ENCODE results near the gene ADRB1. TPM values are rescaled to one million over a fixed set of nuclear protein-coding genes. Genes with fewer than 3 reads are reported as not detected.

ADRB1 gene
- total RNA-seq, 6 experiments from 2014 or later: 0.11 to 0.66 (median 0.38) TPM; not detected in 2

- Histone ChIP-seq H3K27me3 (no peaks in the 10 kb centered on the region), H3K27ac (no peak overlapping the region), H3K36me3 (no peaks in the 10 kb centered on the region), H3K4me1 (no peaks in the 10 kb centered on the region), H3K9me3 (no peaks in the 10 kb centered on the region), H3K4me3 (no peak overlapping the region)
- TF ChIP-seq POLR2A (IDR thresholded peaks at IDR 0.05) (no peak), CTCF (IDR thresholded peaks at IDR 0.05) (no peak)
- intact Hi-C loops (cut with DNase I): no loop called here
- ATAC-seq (no peak), DNase-seq (no peak)
- 25% methylated on average over 3 of the region's 3 CpGs for WGBS (ENCODE audit: insufficient coverage, low coverage, low lambda C conversion rate, missing lambda C conversion rate)
Measured at GRCh38 chr10:114027951-114028350, 15.7 kb upstream of the ADRB1 start.

- H3K27me3 ChIP-seq: no peaks in the 10 kb centered on the region
- H3K4me3 ChIP-seq: no peak overlapping the region
- H3K9me3 ChIP-seq: no peaks in the 10 kb centered on the region
- 74% methylated on average over 3 of the region's 4 CpGs for WGBS (ENCODE audit: insufficient coverage, low coverage, low lambda C conversion rate, missing lambda C conversion rate)
- no peak for ATAC-seq
- no peak for DNase-seq
- H3K4me1 ChIP-seq: no peaks in the 10 kb centered on the region
- no peaks in the 10 kb centered on the region for H3K36me3 ChIP-seq
- no peak overlapping the region for H3K27ac ChIP-seq
- no peak for TF ChIP-seq CTCF (IDR thresholded peaks at IDR 0.05)
- TF ChIP-seq POLR2A (IDR thresholded peaks at IDR 0.05): no peak
- intact Hi-C loops (cut with DNase I): no loop called here
Measured at GRCh38 chr10:114028425-114028824, 15.2 kb upstream of the ADRB1 start.

- TF ChIP-seq CTCF (IDR thresholded peaks at IDR 0.05): no peak
- TF ChIP-seq POLR2A (IDR thresholded peaks at IDR 0.05): no peak
- H3K4me1 ChIP-seq: no peaks in the 10 kb centered on the region
- no peaks in the 10 kb centered on the region for H3K27me3 ChIP-seq
- no peaks in the 10 kb centered on the region for H3K36me3 ChIP-seq
- no peak for DNase-seq
- intact Hi-C loops (cut with DNase I): no loop called here
- H3K9me3 ChIP-seq: no peaks in the 10 kb centered on the region
- no peak for ATAC-seq
- WGBS (ENCODE audit: insufficient coverage, low coverage, low lambda C conversion rate, missing lambda C conversion rate): 68% methylated on average over 4 of the region's 4 CpGs
- no peak overlapping the region for H3K4me3 ChIP-seq
- H3K27ac ChIP-seq: no peak overlapping the region
Measured at GRCh38 chr10:114029655-114030054, 14.0 kb upstream of the ADRB1 start.

- Histone ChIP-seq H3K4me1 (no peaks in the 10 kb centered on the region), H3K27me3 (no peaks in the 10 kb centered on the region), H3K9me3 (no peaks in the 10 kb centered on the region), H3K27ac (no peak overlapping the region), H3K36me3 (no peaks in the 10 kb centered on the region), H3K4me3 (no peak overlapping the region)
- WGBS (ENCODE audit: insufficient coverage, low coverage, low lambda C conversion rate, missing lambda C conversion rate): 76% methylated on average over 6 of the region's 6 CpGs
- no peak for ATAC-seq
- TF ChIP-seq POLR2A (IDR thresholded peaks at IDR 0.05) (no peak), CTCF (IDR thresholded peaks at IDR 0.05) (no peak)
- DNase-seq: no peak
- intact Hi-C loops (cut with DNase I): no loop called here
Measured at GRCh38 chr10:114030140-114030539, 13.5 kb upstream of the ADRB1 start.
